NOMO-1 (cell line): ENCODE results near the gene TLE2.
"Not testable (repeated sequence)": the region's sequence is repeated elsewhere in the genome, so short reads cannot be mapped to it uniquely, and the experiment has no call there.

ENCODE experiments used
- DNase-seq, 2 experiments: peaks; one replicate each; lab custom pipeline; 2025; ENCODE audit not compliant: unreplicated experiment in 2 of 2; lab: John Stamatoyannopoulos, UW

The TLE2 gene

DNA sequence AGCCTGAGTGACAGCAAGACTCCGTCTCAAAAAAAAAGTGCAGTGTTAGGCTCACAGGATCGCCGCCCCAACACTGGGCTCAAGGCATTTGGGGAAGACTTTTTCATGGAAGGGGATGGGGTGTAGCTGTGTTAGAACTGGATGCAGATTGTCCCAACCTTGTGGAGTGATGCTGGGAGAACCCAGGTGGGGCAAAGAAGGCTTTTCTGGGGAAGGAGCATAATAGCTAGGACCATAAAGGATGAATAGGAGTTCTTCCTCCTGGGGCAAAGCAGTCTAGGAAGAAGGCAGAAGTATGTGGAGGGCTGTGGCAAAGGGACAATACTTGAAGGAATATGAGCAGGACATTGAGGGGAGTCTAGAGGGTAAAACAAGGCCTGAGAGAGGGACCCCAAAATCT lies 40.5 kb downstream of the TLE2 start:
- no peak for DNase-seq

DNA sequence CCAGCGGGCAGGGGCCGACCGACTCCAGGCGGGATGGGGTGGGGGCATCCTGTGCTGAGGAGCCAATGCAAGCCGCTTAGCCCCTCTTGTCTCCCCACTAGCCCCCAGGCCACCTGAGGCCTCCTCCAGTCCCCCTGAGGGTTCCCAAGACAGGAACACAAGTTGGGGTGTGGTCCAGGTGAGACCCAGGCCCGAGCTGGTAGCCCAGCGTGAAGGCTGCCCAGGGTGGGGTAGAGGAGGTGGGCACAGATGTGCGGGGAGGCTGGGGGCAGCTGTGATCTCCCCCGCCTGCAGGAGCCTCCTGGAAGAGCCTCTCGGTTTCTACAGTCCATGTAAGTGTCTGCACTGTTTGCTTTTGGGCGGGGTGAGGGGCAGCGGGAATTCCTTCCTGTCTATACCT lies 41.3 kb downstream of the TLE2 start:
- no peak for DNase-seq

DNA sequence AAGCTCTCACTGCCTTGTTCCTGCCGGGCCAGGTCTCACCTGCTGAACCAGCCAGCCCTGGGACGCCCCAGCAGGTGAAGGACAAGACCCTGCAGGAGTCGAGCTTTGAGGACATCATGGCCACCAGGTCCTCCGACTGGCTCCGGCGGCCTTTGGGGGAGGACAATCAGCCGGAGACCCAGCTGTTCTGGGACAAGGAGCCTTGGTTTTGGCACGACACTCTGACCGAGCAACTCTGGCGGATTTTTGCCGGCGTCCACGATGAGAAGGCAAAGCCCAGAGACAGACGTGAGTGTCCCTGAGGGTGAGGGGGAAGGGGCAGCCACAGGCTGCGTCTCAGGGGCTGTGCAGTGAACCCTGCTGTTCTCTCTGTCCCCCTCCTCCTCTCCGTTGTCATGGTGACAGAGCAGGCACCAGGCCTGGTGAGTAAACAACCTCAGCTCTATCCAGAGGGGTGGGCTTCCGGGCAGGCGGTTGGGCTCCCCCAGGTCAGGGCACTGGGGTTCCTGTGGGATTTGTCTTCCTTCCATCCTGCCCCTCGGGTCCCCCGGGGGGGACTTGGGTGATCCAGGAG lies 42.0 kb downstream of the TLE2 start:
- DNase-seq = no peak

DNA sequence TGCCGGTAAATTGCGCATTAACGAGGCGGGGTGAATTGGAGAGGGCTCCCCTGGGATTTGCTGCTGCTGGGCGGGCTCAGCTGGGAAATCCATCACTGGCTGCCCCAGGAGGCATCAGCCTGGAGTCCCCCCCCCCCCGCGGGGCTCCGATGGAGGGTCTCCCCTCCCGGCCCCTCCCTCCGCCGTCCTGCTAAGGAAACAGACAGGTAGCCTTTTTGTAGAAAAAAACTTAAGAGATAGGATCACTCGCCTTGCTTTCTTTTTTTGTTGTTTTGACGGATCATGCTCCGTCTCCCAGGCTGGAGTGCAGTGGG lies 44.9 kb downstream of the TLE2 start:
- DNase-seq = no peak

DNA sequence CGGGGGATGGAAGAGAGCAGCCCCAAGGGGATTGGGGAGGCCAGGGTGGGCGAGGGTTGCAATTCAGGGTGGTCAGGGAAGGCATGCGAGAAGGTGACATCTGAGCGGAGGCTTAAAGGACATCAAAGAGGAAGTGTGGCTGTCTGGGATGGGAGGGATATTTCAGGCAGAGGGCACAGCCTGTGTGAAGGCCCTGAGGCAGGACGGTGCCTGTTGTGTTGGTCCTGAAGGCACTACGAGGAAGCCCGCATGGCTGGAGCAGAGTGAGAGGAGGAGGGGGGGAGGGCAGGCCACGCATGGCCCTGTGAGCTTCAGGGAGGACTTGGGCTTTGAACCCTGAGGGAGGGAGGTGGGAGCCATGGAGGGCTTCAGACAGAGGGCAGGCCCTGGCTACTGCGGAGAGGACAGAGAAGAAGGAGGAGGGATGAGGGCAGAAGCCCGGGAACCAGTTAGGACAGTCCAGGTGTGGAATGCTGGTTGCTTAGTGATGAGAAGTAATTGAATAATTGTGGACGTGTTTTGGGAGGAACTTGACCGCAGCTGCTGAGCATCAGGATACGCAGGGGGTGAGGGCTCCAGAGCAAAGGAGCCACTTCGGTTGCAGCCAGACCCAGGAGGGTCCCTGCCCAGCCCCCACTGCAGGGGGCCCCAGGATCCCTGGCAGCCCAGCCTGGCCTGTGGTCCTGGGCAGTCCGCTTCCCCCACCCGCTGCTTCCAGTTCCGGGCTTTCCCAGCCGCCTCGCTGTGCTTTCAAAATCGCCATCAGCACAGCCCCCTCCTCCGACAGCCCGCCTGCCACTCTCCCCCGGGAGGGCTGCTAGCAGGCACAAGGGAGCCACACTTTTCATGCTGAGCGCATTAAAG lies 45.5 kb downstream of the TLE2 start:
- DNase-seq = no peak

DNA sequence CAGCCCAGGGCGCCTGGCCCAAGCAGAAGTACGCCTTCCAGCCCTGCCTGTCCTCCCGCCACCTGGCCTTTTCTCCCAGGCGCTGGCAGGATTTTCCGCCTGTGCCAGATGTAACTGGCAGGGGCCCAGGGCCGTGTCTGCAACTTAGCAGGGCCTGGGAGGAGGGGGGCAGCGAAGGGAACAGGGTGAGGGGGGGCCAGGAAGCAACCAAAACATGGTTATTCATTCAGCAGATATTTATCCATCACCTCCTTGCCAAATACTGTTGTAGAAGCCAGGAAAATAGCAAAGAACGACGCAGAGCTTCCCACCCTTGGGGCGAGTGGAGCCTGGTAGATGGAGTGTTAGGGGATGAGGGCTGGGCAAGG lies 46.1 kb downstream of the TLE2 start:
- DNase-seq = no peak

DNA sequence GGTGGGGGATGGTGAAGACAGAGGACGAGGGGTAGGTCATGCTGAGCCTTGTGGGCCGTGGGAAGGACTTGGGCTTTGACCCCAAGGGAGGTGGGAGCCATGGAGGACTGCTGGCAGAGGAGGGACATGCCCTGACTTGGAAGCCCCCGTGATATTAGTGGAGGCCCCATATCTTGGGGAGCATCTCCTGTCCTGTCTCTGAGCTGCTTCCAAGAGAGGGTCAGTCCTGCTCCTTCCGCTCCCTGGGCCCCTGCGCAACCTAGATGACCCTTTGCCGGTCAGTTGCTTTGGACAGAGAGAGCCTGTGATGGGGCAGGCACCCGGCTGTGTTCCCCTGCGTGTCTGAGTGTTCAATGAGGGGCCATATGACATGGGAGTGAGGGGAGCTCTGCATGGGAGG lies 46.5 kb downstream of the TLE2 start:
- no peak for DNase-seq

DNA sequence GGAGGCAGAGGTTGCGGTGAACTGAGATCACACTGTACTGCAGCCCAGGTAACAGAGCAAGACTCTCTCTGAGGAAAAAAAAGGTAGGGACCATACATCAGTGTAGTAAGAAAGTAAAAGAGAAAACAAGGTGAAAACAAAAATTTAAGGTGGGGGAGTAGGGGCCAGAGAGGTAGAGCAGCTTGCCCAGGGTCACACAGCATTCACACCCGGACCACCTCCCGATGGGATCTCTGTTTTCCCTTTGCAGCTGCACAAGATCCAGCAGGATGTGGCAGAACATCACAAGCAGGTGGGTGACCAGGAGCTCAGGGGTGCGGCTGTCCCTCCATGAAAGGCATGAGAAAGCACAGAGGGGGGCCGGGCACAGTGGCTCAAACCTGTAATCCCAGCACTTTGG lies 47.2 kb downstream of the TLE2 start:
- no peak for DNase-seq

DNA sequence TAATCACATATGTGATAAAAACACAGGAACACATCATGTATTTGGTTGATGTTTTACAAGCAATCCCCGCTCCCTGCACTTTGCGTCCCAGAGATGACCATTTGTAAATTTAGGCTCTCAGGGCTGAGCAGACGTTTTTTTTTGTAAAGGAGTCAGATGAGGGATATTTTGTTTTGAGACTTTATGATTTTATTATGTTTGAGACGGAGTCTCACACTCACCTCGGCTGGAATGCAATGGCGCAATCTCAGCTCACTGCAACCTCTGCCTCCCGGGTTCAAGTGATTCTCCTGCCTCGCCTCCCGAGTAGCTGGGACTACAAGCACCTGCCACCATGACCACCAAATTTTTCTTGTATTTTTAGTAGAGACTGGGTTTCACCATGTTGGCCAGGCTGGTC lies 50.3 kb downstream of the TLE2 start:
- no peak for DNase-seq

DNA sequence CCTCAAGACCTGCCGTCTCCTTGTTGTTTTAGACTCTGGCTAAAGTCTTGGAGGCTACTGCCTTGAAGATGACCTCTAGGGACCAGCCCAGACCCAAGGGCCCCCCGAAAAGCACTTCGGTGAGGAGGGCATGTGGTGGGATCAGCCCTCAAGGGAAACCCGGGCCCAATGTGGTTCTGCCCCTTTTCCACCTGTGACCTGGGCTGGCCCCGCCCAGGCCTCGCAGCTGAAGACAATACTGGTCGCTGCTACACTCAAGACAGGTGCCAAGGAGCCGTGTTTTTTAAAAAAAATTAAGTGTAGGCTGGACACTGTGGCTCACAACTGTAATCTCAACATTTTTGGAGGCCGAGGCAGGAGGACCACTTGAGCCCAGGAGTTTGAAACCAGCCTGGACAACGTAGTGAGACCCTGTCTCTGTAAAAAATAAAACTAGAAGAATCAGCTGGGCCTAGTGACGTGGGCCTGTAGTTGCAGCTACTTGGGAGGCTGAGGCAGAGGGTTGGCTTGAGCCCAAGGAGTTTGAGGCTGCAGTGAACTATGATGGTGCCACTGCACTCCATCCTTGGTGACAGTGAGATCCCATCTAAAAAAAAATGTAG lies 50.8 kb downstream of the TLE2 start:
- DNase-seq = no peak

DNA sequence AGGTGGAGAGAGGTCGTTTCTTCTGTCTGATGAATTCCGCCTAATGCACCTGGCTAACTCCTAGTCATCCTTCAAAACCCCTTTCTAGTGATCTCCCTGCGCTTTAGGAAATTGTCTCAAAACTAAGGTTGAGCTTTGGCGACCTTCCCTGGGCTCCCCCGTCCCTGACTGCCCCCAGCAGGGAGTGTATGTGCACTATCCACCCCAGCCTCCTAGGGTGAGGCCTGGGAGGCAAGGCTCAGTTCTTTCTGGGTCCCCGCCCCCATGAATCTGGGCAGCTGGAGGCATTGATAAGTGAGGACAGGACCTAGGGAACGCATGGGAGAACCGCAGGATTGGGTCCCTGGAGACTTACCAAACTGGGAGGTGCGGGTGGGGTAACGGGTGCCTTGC lies 51.3 kb downstream of the TLE2 start:
- no peak for DNase-seq

DNA sequence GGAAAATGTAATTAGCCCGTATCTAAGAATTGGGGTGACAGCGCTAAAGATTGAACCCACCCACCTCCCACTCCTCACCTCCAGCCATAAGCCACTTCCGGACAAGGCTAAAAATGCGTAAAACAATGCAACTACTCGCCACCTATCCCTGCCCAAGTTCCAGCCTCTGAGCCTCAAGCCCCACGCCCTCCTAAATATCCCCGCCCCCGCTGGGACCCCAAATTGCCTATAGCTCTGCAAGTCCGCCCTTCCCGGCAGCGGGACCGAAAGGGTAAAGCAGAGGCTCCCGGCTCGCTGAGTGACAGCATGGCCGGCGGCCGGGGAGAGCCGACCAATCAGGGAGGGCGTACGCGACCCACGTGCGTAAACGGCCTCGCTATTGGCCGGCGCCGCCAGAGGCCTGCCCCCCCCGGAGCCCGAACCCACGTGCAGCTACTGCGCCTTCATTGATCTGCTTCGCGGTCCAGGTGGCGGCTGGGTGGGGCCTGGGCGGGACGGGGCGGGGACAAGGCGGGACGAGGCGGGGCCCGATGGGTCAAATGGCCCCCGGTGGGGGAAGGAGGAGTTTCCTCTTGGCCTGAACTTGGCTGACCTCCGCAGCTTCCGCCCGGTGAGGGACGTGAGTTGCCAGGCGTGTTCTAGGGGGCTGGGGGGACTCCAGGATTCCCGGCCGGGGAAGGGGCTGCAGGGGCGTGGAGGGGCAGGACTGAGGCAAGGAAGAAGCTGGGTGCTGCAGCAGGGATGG lies 51.9 kb downstream of the TLE2 start, which contains the start of gene TLE6:
TSS of gene TLE6 (plus strand) at position 564 of the 745 bp plus-strand sequence. CDS start 670 bp downstream, outside the sequence.
- DNase-seq = peak; percentile 96 to 98

DNA sequence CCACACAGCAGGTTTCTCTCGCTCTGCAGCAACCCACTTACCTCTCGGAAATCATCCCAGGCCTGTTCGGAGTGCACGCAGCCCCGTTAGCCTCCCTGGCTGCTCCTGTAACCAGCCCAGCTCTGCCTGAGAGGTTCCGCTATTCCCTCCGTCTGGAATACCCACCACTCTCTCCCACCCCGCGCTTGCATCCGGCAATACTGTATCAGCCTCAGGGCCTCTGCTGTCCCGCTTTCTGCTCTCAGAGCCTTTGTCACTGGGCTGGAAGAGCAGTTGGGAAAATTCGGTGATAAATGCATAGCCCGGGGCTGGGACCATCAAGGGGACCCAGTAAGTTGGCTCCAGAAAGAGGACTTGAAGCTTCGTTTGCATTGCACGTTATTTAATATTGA lies 52.5 kb downstream of the TLE2 start:
- no peak for DNase-seq

DNA sequence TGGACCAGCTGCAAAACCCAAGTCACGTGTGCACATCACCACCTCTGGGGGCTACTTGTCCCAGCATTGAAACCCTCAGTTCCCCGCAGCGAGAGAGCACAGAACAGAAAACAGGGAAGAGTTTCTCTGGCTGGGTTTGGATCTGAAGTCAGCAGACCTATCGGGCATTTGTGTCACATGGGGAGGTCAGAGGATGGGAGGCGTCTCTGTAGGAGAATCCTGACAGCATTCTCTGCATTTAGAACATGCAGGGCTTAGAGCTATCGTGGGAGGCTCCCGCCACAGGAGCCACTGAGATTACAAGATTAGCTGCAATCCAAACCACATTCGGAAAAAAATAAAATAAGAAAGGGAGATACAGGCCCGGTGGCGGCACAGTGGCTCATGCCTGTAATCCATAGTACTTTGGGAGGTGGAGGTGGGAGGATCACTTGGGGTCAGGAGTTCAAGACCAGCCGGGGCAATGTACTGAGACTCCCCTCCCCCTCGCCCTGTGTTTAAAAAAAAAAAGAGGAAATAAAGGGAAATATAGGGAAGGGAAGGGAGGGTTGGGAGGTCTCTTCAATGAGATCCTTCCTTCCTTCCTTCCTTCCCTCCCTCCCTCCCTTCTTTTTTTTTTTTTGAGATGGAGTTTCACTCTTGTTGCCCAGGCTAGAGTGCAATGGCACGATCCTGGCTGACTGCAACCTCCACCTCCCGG lies 54.6 kb downstream of the TLE2 start:
- DNase-seq = no peak

DNA sequence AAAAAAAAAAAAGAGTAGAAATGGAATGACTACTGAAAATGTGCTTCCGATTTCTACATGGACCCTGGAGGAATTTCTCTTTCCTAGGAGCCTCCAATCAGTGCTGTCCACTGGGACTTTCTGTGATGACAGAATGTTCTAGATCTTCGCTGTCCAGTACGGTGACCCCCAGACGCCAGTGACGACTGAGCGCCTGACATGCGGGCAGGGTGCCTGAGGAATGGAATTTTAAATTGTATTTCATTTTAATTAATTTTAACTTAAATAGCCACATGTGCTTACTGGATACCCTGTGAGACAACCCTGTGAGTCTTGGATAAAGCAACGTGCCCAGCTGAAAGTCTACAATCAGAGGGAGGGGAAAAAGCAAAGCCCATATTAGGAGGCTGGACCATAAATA lies 55.9 kb downstream of the TLE2 start:
- DNase-seq = no peak

DNA sequence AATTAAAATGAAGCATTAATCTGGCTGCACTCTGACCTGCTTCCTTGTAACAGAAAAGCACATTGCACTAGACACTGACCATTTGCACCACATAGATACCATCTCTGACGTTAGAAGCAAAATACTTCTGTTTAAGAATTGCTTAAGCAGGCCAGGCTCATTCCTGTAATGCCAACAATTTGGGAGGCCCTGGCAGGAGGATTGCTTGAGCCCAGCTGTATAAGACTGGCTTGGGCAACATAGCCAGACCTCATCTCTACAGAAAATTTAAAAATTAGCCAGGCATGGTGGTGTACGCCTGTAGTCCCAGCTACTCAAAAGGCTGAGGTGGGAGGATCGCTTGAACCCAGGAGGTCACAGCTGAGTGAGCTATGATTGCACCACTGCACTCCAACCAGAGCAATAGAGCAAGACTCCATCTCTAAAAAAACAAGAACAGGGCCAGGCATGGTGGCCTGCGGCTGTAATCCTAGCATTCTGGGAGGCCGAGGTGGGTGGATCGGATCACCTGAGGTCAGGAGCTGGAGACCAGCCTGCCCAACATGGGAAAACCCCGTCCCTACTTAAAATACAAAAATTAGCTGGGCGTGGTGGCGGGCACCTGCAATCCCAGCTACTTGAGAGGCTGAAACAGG lies 58.8 kb downstream of the TLE2 start:
- no peak for DNase-seq

DNA sequence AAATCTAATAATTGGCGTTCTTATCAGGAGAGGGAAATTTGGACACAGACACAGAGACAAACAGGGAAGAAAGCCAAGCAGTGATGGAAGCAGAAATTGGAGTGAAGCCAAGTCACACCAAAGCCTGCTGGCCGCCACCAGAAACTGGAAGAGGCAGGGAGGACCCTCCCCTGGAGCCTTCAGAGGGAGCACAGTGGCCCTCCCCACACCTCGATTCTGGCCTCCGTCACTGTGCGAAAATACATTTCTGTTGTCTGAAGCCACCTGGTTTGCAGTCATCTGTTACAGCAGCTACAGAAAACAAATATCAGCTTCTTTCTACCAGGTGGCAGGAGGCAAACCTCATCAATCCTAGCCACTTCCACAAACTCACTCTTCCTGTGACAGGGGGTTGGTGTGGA lies 60.0 kb downstream of the TLE2 start:
- no peak for DNase-seq

DNA sequence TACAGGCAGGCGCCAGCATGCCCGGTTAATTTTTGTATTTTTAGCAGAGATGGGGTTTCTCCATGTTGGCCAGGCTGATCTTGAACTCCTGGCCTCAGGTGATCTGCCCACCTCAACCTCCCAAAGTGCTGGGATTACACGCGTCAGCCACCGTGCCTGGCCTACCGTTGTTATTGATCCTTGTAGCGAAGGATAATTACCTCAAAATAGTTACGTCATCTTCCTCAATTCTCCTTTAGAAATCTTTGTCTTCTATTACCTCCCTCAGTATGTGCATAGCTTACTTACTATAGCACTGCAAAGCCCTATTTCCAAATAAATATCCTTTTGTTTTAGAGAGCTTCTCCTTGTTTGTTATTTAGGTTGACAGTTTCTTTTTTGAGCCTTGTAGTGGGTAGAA lies 61.1 kb downstream of the TLE2 start:
- DNase-seq = no peak

DNA sequence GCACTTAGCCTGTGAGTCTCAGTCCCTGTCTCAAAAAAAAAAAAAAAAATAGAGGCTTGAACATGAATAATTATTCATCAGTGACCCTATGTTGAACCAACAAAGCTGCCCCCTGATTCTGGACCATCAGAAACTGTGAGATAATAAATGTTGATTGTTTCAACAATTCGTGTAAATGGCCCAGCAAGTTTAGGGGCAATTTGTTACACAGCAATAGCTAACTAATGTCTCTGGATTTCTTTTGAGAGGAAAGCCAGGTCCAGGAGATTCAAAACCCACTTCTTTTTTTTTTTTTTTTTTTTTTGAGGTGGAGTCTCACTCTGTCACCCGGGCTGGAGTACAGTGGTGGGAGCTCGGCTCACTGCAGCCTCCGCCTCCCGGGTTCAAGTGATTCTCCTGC lies 64.2 kb downstream of the TLE2 start:
- DNase-seq = no peak

DNA sequence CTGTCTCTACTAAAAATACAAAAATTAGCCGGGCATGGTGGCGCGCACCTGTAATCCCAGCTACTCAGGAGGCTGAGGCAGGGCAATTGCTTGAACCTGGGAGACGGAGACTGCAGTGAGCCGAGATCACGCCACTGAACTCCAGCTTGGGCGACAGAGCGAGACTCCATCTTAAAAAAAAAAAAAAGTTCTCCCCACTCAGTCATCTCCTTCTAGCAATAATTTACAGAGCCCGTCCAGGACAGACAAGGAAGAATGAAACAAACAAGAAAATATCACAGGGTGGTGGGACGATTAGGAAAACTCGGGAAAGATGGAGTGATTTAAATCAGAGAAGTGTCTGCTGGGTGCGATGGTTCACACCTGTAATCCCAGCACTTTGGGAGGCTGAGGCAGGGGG lies 65.4 kb downstream of the TLE2 start:
- DNase-seq = not testable (repeated sequence)

DNA sequence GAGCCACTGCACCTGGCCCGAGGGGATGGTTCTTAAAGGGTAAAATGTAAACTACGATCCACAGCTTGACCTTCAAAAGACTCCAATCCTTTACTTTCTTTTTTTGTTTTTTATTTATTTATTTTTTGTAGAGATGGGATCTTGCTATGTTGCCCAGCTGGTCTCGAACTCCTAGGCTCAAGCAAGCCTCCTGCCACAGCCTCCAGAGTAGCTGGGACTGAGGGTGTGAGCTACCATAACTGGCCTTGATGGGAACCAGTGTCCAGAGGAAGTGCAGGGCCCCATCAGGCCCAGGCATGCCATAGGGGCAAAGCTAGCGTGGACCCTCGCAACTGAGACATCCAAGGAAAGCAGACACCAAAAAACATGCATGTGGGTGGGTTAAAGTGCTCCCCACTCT lies 66.0 kb downstream of the TLE2 start:
- no peak for DNase-seq
